Sigmoid colon (tissue), 7 donors: Measurements from ENCODE around the gene HSPA1L. TPM values are rescaled to one million over a fixed set of nuclear protein-coding genes. Genes with fewer than 3 reads are reported as not detected.
"Not testable (repeated sequence)": the region's sequence is repeated elsewhere in the genome, so short reads cannot be mapped to it uniquely, and the experiment has no call there.

Experiments
- DNase-seq: peaks from one replicate; pipeline ENCODE4 v3.0.0-alpha.2; 2019
- H3K27ac ChIP-seq, 4 donors: fragments of 200-600 bp; sonication (generic); one replicate each; pipeline ENCODE4 v1.5.1; 2016 to 2019; ENCODE audit warnings: mild to moderate bottlenecking in 1 of 4
- H3K27me3 ChIP-seq, 3 donors: fragments of 200-600 bp; sonication (generic); one replicate each; pipeline ENCODE4 v1.5.1; 2019; ENCODE audit warnings: mild to moderate bottlenecking in 1 of 3
- H3K36me3 ChIP-seq, 4 donors: fragments of 200-600 bp; sonication (generic); one replicate each; pipeline ENCODE4 v1.5.1; 2016 to 2019
- H3K4me1 ChIP-seq, 4 donors: fragments of 200-600 bp; sonication (generic); one replicate each; pipeline ENCODE4 v1.5.1; 2017 to 2019
- H3K4me3 ChIP-seq, 4 donors: fragments of 200-600 bp; sonication (generic); one replicate each; pipeline ENCODE4 v1.5.1; 2017 to 2019; ENCODE audit warnings: mild to moderate bottlenecking in 2 of 4, moderate library complexity in 1 of 4
- H3K9me3 ChIP-seq, 4 donors: fragments of 200-600 bp in 3 of 4; sonication (generic) in 3 of 4; one replicate each; pipeline versions ENCODE4 v1.5.1 to v1.6.1; 2013 to 2019
- CTCF ChIP-seq, 4 experiments: fragments of 450-650 bp in 3 of 4; fragments of 200-600 bp in 1 of 4; IDR thresholded peaks; one replicate each; pipeline ENCODE4 v1.5.1; 2016 to 2019; ENCODE audit warnings: antibody characterized with exemption in 4 of 4, mild to moderate bottlenecking in 3 of 4, moderate library complexity in 2 of 4
- EP300 ChIP-seq, 4 donors: sonication (generic); formaldehyde crosslinking; IDR thresholded peaks; one replicate each; pipeline ENCODE4 v1.6.1; 2017; ENCODE audit warnings: antibody characterized with exemption in 4 of 4
- POLR2A ChIP-seq, 2 donors: fragments of 450-650 bp; IDR thresholded peaks; one replicate each; pipeline ENCODE4 v1.6.1; 2016; ENCODE audit warnings: antibody characterized with exemption in 2 of 2, mild to moderate bottlenecking in 2 of 2, moderate library complexity in 2 of 2
- POLR2AphosphoS5 ChIP-seq, 4 donors: sonication (generic); formaldehyde crosslinking; IDR thresholded peaks; one replicate each; pipeline ENCODE4 v1.6.1; 2017; ENCODE audit warnings: antibody characterized with exemption in 4 of 4
- WGBS, 2 donors: extraction: QIAGEN DNeasy Blood & Tissue Kit; methylation state at CpG; one replicate each; pipeline ENCODE4 v1.1.7; 2013; 5-methylcytosine and 5-hydroxymethylcytosine counted together
- intact Hi-C: fragments of 100-400 bp; cut with DNase I; formaldehyde crosslinking; loops from one replicate; pipeline ENCODE4 v1.15.1; 2023
- polyA plus RNA-seq, 3 donors: library from polyadenylated mRNA; stranded (reverse); fragments of 200-250 nt; gene quantifications; one replicate each; pipeline ENCODE4 v1.2.3, GENCODE V29; 2013
- total RNA-seq, 4 donors: library from RNA; depleted of rRNA; stranded (reverse); fragments of >200 nt; gene quantifications; one replicate each; pipeline ENCODE4 v1.1.0, GENCODE V29; 2016
- donor health status: healthy with polysubstance abuse.
- donor health status: Bipolar disorder and iron deficiency.
- donor health status: healthy.

The HSPA1L gene
- total and polyA plus RNA-seq, 7 donors: 0.23 to 2.3 (median 1.2) TPM

GRCh38 chr6:31842053-31842452 lies 27.0 kb upstream of the HSPA1L start:
- no peaks in the 10 kb centered on the region for H3K27me3 ChIP-seq
- WGBS, 2 donors: 62 to 80% methylated on average over 9 of the region's 9 CpGs
- no peaks in the 10 kb centered on the region for H3K9me3 ChIP-seq
- no peak for DNase-seq
- no peak overlapping the region for H3K4me3 ChIP-seq
- peaks cover 18 to 47% (median 36%) of the 10 kb centered on the region in 4 donors for H3K36me3 ChIP-seq
- peaks cover 0 to 21% (median 15%) of the 10 kb centered on the region in 4 donors for H3K4me1 ChIP-seq
- TF ChIP-seq POLR2A (IDR thresholded peaks at IDR 0.05): no peak
- no peak for TF ChIP-seq CTCF (IDR thresholded peaks at IDR 0.05)
- no peak for TF ChIP-seq EP300 (IDR thresholded peaks at IDR 0.05)
- TF ChIP-seq POLR2AphosphoS5 (IDR thresholded peaks at IDR 0.05): no peak
- no peak overlapping the region for H3K27ac ChIP-seq
- intact Hi-C loops: no loop called here

GRCh38 chr6:31839779-31840126 lies 24.7 kb upstream of the HSPA1L start:
- not testable (repeated sequence) for H3K4me3 ChIP-seq, H3K27ac ChIP-seq, DNase-seq, H3K9me3 ChIP-seq, H3K27me3 ChIP-seq
- Histone ChIP-seq H3K4me1 (peaks cover 0 to 39% (median 34%) of the 10 kb centered on the region in 4 donors), H3K36me3 (peaks cover 18 to 52% (median 36%) of the 10 kb centered on the region in 4 donors)
- intact Hi-C loops: loop anchor here (10.0 kb wide), 2 partner anchors 115 to 295 kb away; partner anchors contain the start of genes ATP6V1G2, DDX39B, NELFE and NFKBIL1
- WGBS, 2 donors: 88 to 93% methylated on average over 8 of the region's 8 CpGs

GRCh38 chr6:31838968-31839367 lies 23.9 kb upstream of the HSPA1L start:
- Histone ChIP-seq H3K36me3 (peaks cover 18 to 52% (median 34%) of the 10 kb centered on the region in 4 donors), H3K9me3 (no peaks in the 10 kb centered on the region), H3K27me3 (no peaks in the 10 kb centered on the region), H3K27ac (no peak overlapping the region), H3K4me3 (no peak overlapping the region), H3K4me1 (peaks cover 0 to 42% (median 36%) of the 10 kb centered on the region in 4 donors)
- no peak for DNase-seq
- intact Hi-C loops: loop anchor here (10.0 kb wide), 2 partner anchors 116 to 294 kb away; partner anchors contain the start of genes ATP6V1G2, DDX39B, NELFE and NFKBIL1
- TF ChIP-seq POLR2AphosphoS5 (IDR thresholded peaks at IDR 0.05): no peak
- TF ChIP-seq EP300 (IDR thresholded peaks at IDR 0.05): no peak
- TF ChIP-seq CTCF (IDR thresholded peaks at IDR 0.05): no peak
- no peak for TF ChIP-seq POLR2A (IDR thresholded peaks at IDR 0.05)
- WGBS, 2 donors: 96 to 97% methylated on average over 3 of the region's 3 CpGs

- H3K9me3 ChIP-seq, DNase-seq, H3K27me3 ChIP-seq, H3K27ac ChIP-seq, H3K4me3 ChIP-seq: not testable (repeated sequence)
- Histone ChIP-seq H3K36me3 (peaks cover 18 to 52% (median 34%) of the 10 kb centered on the region in 4 donors), H3K4me1 (peaks cover 0 to 48% (median 42%) of the 10 kb centered on the region in 4 donors)
- intact Hi-C loops: loop anchor here (10.0 kb wide), 2 partner anchors 117 to 293 kb away; partner anchors contain the start of genes ATP6V1G2, DDX39B, NELFE and NFKBIL1
- WGBS, 2 donors: 79 to 85% methylated on average over 9 of the region's 9 CpGs
Observed at GRCh38 chr6:31838114-31838553, 23.1 kb upstream of the HSPA1L start.

- no peak for TF ChIP-seq EP300 (IDR thresholded peaks at IDR 0.05)
- no peak for TF ChIP-seq CTCF (IDR thresholded peaks at IDR 0.05)
- TF ChIP-seq POLR2AphosphoS5 (IDR thresholded peaks at IDR 0.05): no peak
- TF ChIP-seq POLR2A (IDR thresholded peaks at IDR 0.05): no peak
- 3 to 12% methylated on average over 1 of the region's 1 CpG for WGBS, 2 donors
- DNase-seq: no peak
- Histone ChIP-seq H3K4me1 (peaks cover 0 to 48% (median 42%) of the 10 kb centered on the region in 4 donors), H3K9me3 (no peaks in the 10 kb centered on the region), H3K27ac (peak overlapping the region; percentile 90 to 96 (median 94)), H3K4me3 (no peak overlapping the region), H3K27me3 (no peaks in the 10 kb centered on the region), H3K36me3 (peaks cover 18 to 52% (median 34%) of the 10 kb centered on the region in 4 donors)
- intact Hi-C loops: loop anchor here (2.0 to 10.0 kb wide), 3 partner anchors 59 to 293 kb away; partner anchors contain the start of genes ATP6V1G2, DDX39B, EHMT2 and NELFE
Observed at GRCh38 chr6:31837369-31838113, 22.5 kb upstream of the HSPA1L start.
